Measurements from ENCODE around the gene SPDEF.

SPDEF gene

GRCh38 chr6:34583861-34584604, 27.9 kb upstream of the SPDEF start:
- DNase-seq (ENCODE audit: extremely low read depth in 1 of 2, low read depth in 1 of 2) = no peak

GRCh38 chr6:34583461-34583860, 27.3 kb upstream of the SPDEF start:
- DNase-seq (ENCODE audit: extremely low read depth in 1 of 2, low read depth in 1 of 2) = no peak

- no peak for DNase-seq (ENCODE audit: extremely low read depth in 1 of 2, low read depth in 1 of 2)
Observed at GRCh38 chr6:34581561-34581920, 25.4 kb upstream of the SPDEF start.

GRCh38 chr6:34580707-34581560, 24.8 kb upstream of the SPDEF start:
- DNase-seq (ENCODE audit: extremely low read depth in 1 of 2, low read depth in 1 of 2) = no peak

- DNase-seq (ENCODE audit: extremely low read depth in 1 of 2, low read depth in 1 of 2) = no peak
Observed at GRCh38 chr6:34578445-34579262, 22.5 kb upstream of the SPDEF start.

GRCh38 chr6:34576286-34576955, 20.3 kb upstream of the SPDEF start:
- no peak for DNase-seq (ENCODE audit: extremely low read depth in 1 of 2, low read depth in 1 of 2)

GRCh38 chr6:34575326-34575725, 19.2 kb upstream of the SPDEF start:
- DNase-seq (ENCODE audit: extremely low read depth in 1 of 2, low read depth in 1 of 2) = no peak

GRCh38 chr6:34574647-34575293, 18.6 kb upstream of the SPDEF start:
- DNase-seq (ENCODE audit: extremely low read depth in 1 of 2, low read depth in 1 of 2) = no peak

GRCh38 chr6:34573567-34574183, 17.5 kb upstream of the SPDEF start:
- no peak for DNase-seq (ENCODE audit: extremely low read depth in 1 of 2, low read depth in 1 of 2)

- no peak for DNase-seq (ENCODE audit: extremely low read depth in 1 of 2, low read depth in 1 of 2)
Observed at GRCh38 chr6:34572585-34572984, 16.5 kb upstream of the SPDEF start.

GRCh38 chr6:34572021-34572420, 15.9 kb upstream of the SPDEF start:
- DNase-seq (ENCODE audit: extremely low read depth in 1 of 2, low read depth in 1 of 2) = no peak

- no peak for DNase-seq (ENCODE audit: extremely low read depth in 1 of 2, low read depth in 1 of 2)
Observed at GRCh38 chr6:34571388-34571787, 15.3 kb upstream of the SPDEF start.

- DNase-seq (ENCODE audit: extremely low read depth in 1 of 2, low read depth in 1 of 2) = no peak
Observed at GRCh38 chr6:34570066-34570833, 14.1 kb upstream of the SPDEF start.

- DNase-seq (ENCODE audit: extremely low read depth in 1 of 2, low read depth in 1 of 2) = no peak
Observed at GRCh38 chr6:34569361-34569973, 13.3 kb upstream of the SPDEF start.

GRCh38 chr6:34568341-34569201, 12.4 kb upstream of the SPDEF start:
- DNase-seq (ENCODE audit: extremely low read depth in 1 of 2, low read depth in 1 of 2) = no peak

GRCh38 chr6:34566830-34567546, 10.9 kb upstream of the SPDEF start:
- no peak for DNase-seq (ENCODE audit: extremely low read depth in 1 of 2, low read depth in 1 of 2)

GRCh38 chr6:34565722-34566137, 9.6 kb upstream of the SPDEF start:
- DNase-seq (ENCODE audit: extremely low read depth in 1 of 2, low read depth in 1 of 2) = no peak

Data from stimulated activated CD8-positive, alpha-beta memory T cell treated with anti-CD3 and anti-CD28 coated beads, Interleukin-7, amount 100 ng/mL, for 48 hours (primary cell).